Effector memory CD4-positive, alpha-beta T cell (primary cell): ENCODE measurements around the gene LAMA1.

ENCODE experiments used
- DNase-seq, 3 donors: peaks; one replicate each; pipeline ENCODE4 v3.0.0-alpha.2; 2020
- H3K27ac ChIP-seq: 2 replicates; pipeline ENCODE4 v1.7.0; 2013; ENCODE audit warnings: mild to moderate bottlenecking, low read length, moderate library complexity; ENCODE audit not compliant: insufficient read depth, poor library complexity, severe bottlenecking
- H3K27me3 ChIP-seq: replicated peaks from 2 replicates; pipeline ENCODE4 v1.7.0; 2013; ENCODE audit warnings: mild to moderate bottlenecking, low read length; ENCODE audit not compliant: insufficient read depth, control insufficient read depth, poor library complexity, severe bottlenecking
- H3K36me3 ChIP-seq: 2 replicates; pipeline ENCODE4 v1.7.0; 2013; ENCODE audit warnings: mild to moderate bottlenecking, low read length, moderate library complexity; ENCODE audit not compliant: control insufficient read depth, insufficient read depth
- H3K4me1 ChIP-seq: 2 replicates; pipeline ENCODE4 v1.7.0; 2013; ENCODE audit warnings: low read length, mild to moderate bottlenecking; ENCODE audit not compliant: control insufficient read depth, insufficient read depth, poor library complexity, severe bottlenecking
- H3K4me3 ChIP-seq: 2 replicates; pipeline ENCODE4 v1.7.0; 2013; ENCODE audit warnings: low read length, low read depth, mild to moderate bottlenecking; ENCODE audit not compliant: insufficient read depth, poor library complexity, severe bottlenecking
- H3K9me3 ChIP-seq: 2 replicates; pipeline ENCODE4 v1.7.0; 2013; ENCODE audit warnings: mild to moderate bottlenecking, low read length, moderate library complexity; ENCODE audit not compliant: control insufficient read depth

The LAMA1 gene

DNA sequence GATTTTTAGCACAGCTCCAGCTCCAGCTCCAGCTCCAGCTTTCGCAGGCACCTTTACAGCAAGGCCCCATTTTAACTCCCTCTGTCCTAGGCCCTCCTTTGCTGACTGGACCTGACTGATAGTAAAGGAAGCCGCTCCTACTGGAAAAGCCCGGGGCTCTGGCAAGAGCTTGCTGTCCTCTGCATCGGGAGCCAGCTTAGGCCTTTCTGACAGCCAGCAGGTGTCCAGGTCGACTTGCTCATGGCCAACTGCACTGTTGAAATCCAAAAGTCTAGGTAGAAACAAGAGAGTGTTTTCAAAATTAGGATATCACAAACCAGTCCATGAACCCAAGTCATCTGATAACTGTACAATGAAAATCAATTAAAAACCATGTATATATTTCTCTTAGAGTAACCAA is 161.1 kb downstream of the LAMA1 start:
- no peaks in the 10 kb centered on the region for H3K4me1 ChIP-seq
- H3K36me3 ChIP-seq, result no peaks in the 10 kb centered on the region
- no peaks in the 10 kb centered on the region for H3K9me3 ChIP-seq
- H3K27me3 ChIP-seq, result no peaks in the 10 kb centered on the region
- H3K4me3 ChIP-seq, result no peak overlapping the region
- no peak for DNase-seq
- H3K27ac ChIP-seq, result no peak overlapping the region

DNA sequence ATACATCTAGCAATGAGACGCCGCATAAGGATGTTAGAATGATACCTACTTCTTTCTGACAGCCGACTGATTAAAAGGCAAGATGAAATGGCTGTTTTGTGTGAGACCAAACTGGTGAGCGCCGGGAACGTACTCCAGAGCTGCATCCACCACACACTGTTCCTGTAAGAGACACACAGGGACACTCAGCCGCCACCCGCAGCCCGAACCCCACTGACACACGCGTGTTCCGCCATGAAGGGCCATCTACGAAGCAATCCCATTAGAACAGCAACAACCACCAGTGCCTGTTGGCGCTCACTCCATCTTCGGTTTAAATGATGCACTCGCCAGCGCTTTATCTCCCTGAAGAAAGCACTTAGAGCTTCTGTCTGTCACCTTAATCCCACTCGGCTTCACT is 162.3 kb downstream of the LAMA1 start:
- Histone ChIP-seq H3K36me3 (no peaks in the 10 kb centered on the region), H3K9me3 (no peaks in the 10 kb centered on the region)
- no peak for DNase-seq

DNA sequence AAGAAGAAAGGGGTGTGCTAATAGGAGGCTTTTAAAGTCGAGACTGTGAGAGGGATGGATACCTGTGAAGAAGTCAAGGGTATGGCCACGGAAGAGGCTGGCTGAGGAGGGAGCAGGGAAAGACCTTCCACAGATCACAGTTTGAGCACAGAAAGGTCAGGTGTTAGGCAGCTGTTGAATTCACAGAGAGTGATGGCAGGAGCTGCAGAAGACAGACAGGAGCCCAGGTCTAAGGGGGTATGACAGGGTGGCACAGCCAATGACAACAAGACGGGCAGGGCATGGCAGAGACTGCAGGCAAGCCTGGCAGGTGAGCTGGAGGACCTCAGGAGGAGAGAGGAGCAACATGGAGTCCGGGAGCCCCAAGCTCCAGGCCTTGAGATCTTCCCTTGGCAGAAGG is 163.1 kb downstream of the LAMA1 start:
- no peak overlapping the region for H3K4me3 ChIP-seq
- H3K36me3 ChIP-seq, result no peaks in the 10 kb centered on the region
- H3K27me3 ChIP-seq, result no peaks in the 10 kb centered on the region
- DNase-seq, result no peak
- no peaks in the 10 kb centered on the region for H3K9me3 ChIP-seq
- H3K27ac ChIP-seq, result no peak overlapping the region
- no peaks in the 10 kb centered on the region for H3K4me1 ChIP-seq

More for the DNA sequence above, 162.3 kb downstream of the LAMA1 start:
- Histone ChIP-seq H3K4me3 (no peak overlapping the region), H3K27me3 (no peaks in the 10 kb centered on the region), H3K27ac (no peak overlapping the region), H3K4me1 (no peaks in the 10 kb centered on the region)

DNA sequence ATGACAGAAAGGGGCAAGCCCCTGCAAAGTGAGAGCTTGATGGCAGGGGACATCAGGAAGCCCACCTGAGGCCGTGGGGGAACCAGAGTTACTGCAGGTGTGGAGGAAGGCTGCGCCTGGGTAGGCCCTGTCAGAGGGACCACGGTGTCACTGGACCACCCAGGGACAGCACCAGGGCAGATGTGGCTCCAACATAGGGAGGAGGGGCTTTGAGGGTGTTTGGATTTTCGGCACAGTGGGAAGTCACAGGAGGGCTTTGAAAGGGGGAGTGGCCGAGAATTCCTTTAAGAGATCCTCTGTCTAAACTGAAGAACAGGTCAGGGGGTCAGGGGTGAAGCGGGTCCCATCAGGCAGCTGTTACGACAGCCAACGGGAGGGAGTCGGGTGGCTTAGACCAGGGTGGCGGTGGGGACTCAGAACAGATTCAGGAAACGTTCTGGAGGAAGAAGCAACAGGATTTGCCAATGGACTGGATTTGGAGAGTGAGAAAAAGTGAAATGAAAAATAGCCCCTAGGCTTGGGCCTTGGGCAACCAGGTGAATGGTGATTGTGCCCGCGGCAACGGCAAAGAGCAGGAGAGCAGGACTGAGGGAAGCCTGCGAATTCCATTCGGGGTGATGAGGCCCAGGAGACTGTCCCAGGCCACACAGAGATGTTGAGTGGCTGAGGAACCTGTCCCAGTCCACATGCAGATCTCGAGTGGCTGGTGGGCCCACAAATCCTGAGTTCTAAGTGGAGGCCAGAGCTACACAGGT is 166.1 kb downstream of the LAMA1 start:
- H3K36me3 ChIP-seq, result no peaks in the 10 kb centered on the region
- H3K27ac ChIP-seq, result no peak overlapping the region
- DNase-seq, result no peak
- H3K4me1 ChIP-seq, result no peaks in the 10 kb centered on the region
- H3K9me3 ChIP-seq, result no peaks in the 10 kb centered on the region
- no peak overlapping the region for H3K4me3 ChIP-seq
- H3K27me3 ChIP-seq, result no peaks in the 10 kb centered on the region

DNA sequence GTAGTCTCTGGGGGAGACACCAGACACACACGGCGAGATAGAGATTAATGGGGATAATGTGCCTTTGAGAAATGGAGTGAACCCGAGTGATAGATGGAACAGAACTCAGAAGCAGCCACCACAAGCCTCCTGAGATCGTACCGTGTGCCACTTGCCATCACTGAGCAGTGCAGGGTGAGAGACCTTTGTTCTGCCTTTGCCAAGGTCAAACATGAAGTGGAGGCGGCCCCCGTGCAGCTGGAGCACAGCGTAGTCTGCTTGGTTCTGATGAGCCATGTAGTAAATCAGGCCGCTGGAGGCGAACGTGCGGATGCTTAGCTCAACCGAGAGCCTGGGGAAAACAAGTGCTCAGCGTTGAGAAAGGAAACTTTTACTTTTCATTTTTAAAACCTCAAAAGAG is 167.0 kb downstream of the LAMA1 start:
- Histone ChIP-seq H3K4me1 (no peaks in the 10 kb centered on the region), H3K36me3 (no peaks in the 10 kb centered on the region), H3K27me3 (no peaks in the 10 kb centered on the region), H3K4me3 (no peak overlapping the region), H3K9me3 (no peaks in the 10 kb centered on the region), H3K27ac (no peak overlapping the region)
- no peak for DNase-seq

DNA sequence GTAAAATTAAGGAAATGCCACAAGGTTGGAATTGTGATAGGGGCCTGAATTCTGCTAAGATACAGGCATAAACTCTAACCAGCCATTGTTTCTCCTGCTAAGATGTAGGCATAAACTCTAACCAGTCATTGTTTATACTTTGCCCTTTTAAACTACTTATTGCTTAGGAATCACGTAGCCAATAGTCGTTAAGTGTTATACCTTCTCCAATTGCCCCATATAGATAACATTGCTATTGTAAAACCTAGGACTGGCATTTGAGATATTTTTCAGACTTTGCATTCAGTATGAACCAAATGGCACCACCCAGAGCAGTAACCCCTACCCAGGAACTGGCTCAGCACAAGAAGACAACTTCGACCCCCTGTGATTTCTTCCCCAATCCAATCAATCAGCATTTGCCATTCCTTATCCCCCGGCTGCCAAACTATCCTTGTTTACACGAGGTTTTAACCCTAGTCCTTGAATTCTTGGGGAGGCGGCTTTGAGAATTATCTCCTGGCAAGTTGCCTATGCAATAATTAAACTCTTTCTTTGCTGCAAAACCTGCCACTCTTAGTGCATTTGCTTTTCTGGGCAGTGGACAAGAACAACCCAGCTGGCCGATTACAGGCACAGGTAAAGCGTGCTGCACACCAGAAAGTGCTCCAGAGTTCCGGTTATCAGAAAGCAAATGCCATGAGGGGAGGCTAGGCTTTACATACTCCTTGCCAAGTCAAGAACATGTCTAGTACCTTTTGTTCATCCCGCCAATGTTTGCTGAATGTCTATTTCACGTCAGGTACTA is 167.6 kb downstream of the LAMA1 start:
- Histone ChIP-seq H3K27me3 (no peaks in the 10 kb centered on the region), H3K36me3 (no peaks in the 10 kb centered on the region), H3K9me3 (no peaks in the 10 kb centered on the region), H3K27ac (no peak overlapping the region), H3K4me3 (no peak overlapping the region), H3K4me1 (no peaks in the 10 kb centered on the region)
- DNase-seq, result no peak

DNA sequence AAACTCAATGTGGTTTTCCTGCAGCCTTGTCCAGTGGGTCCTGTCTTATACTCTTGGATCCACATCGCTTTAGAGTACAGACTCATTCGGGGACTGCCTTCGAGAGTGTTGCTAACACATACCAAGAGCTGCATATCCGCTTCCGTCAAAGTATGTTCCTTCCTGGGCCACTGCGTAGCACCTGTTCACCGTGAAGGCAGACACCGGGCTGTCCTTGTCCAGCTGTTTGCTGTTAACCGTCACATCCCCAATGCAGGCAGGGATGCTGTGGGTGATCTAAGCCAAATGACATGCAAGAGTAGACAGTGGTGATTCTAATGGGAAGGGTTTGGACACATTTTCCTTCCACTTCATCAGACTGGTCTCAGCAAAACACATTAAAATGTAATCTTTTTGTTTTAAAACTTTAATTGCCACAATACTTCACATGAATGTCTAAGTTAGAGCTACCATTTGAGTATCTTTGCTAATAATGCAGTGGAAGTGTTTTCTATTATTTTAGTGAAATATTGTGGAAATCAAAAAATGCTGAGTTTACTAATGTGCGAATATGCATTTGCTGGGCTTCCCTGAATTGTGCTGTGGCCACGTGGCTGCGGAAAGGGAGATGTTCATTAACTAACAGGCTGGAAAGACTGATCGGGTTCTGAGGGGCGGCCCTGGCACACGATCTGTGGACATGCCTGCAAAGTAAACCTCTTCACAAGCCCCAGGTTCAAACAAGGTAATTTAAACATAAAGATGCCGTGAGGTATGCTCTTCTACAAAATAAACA is 169.1 kb downstream of the LAMA1 start:
- H3K36me3 ChIP-seq, result no peaks in the 10 kb centered on the region
- no peak overlapping the region for H3K27ac ChIP-seq

DNA sequence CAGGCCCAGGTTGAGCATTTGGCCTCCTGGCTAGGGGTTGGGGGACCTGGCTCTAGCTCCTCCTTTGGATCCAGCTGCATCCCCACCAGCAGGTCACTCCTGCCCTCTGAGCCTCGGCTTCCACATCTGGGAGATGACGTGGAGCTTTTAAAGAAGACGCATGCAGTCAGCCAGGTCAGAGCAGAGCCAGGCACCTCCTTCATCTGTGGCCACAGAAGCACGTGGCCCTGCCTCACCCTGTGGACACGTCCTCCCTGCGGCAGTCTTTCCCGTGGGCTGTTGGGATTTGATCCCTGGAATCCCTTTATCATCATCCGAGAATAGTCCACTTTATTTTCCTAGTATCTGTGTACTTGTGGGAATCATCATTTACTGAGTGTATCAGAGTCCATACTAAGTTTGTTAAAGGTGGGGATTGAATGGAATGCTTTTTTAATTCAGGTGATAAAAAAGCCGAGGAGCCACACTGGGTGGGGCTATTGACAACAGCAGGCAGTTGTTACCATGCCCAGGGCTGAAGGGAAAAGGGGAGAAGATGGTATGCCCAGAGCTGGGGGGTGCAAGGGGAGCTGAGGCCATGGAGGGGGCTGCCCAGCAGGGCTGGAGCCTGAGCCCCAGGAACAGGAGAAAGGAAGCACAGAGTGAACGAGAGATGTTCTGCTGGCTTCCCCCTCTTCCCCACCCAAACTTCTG is 170.1 kb downstream of the LAMA1 start:
- no peak for DNase-seq
- H3K27me3 ChIP-seq, result no peaks in the 10 kb centered on the region
- H3K4me1 ChIP-seq, result no peaks in the 10 kb centered on the region
- no peaks in the 10 kb centered on the region for H3K9me3 ChIP-seq
- H3K4me3 ChIP-seq, result no peak overlapping the region
- no peak overlapping the region for H3K27ac ChIP-seq
- no peaks in the 10 kb centered on the region for H3K36me3 ChIP-seq

More for the DNA sequence above, 169.1 kb downstream of the LAMA1 start:
- no peaks in the 10 kb centered on the region for H3K27me3 ChIP-seq
- H3K9me3 ChIP-seq, result no peaks in the 10 kb centered on the region
- H3K4me3 ChIP-seq, result no peak overlapping the region
- H3K4me1 ChIP-seq, result no peaks in the 10 kb centered on the region
- DNase-seq, result no peak

DNA sequence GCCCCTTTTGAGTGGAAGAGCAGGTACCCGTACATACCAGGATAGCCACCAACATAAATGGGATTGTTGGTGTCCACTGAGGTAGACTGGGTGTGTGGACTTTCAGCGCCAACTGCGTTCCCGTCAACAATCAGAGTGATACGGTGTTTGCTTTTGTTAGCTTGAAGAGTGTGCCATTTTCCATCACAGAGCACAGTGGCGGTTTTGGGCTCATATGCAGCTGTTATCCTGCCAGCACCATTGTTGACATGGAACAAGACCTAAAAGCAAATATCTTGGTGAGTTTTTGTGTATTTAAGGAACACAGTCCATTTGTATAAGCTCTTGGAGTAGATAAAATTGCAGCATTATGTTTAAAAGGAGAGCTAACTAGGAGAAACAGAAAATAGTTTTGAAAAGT is 174.5 kb downstream of the LAMA1 start:
- no peaks in the 10 kb centered on the region for H3K4me1 ChIP-seq
- H3K27me3 ChIP-seq, result no peaks in the 10 kb centered on the region
- H3K4me3 ChIP-seq, result no peak overlapping the region
- no peaks in the 10 kb centered on the region for H3K36me3 ChIP-seq
- H3K27ac ChIP-seq, result no peak overlapping the region
- DNase-seq, result no peak
- no peaks in the 10 kb centered on the region for H3K9me3 ChIP-seq
